ENCODE results near the gene AAMP. TPM values are rescaled to one million over a fixed set of nuclear protein-coding genes. Genes with fewer than 3 reads are reported as not detected.

The AAMP gene
- total RNA-seq, 6 experiments from 2014 or later: 71.6 to 91.3 (median 80.4) TPM

DNA sequence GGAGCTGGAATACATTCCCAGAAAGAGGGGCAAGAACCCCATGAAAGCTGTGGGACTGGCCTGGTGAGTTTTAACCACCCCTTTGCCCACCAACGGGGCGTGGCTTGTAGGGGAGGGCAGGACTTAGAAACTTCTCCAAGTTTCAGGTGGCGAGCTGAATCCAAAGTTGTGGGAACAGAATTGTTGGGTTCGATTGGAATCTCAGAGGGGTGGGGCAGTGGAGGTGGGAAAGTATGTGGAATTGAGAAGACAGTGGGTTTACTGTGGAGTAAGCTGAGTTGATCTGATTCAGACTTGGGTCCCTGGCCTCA, 1.5 kb upstream of the AAMP start:
- peaks cover 5% of the 10 kb centered on the region; the same call in 1 of the 2 replicates for H3K27me3 Mint-ChIP-seq (ENCODE audit: insufficient read depth)
- peaks cover 9% of the 10 kb centered on the region; the same call in 1 of the 2 replicates for H3K36me3 Mint-ChIP-seq (ENCODE audit: low read depth)
- H3K27ac Mint-ChIP-seq: peak overlapping the region; percentile 79
- peaks cover 35% of the 10 kb centered on the region for H3K4me1 Mint-ChIP-seq (ENCODE audit: low read depth)
- DNase-seq: no peak
- H3K4me3 Mint-ChIP-seq: peak overlapping the region; percentile 90
- TF ChIP-seq, protein P1, sequence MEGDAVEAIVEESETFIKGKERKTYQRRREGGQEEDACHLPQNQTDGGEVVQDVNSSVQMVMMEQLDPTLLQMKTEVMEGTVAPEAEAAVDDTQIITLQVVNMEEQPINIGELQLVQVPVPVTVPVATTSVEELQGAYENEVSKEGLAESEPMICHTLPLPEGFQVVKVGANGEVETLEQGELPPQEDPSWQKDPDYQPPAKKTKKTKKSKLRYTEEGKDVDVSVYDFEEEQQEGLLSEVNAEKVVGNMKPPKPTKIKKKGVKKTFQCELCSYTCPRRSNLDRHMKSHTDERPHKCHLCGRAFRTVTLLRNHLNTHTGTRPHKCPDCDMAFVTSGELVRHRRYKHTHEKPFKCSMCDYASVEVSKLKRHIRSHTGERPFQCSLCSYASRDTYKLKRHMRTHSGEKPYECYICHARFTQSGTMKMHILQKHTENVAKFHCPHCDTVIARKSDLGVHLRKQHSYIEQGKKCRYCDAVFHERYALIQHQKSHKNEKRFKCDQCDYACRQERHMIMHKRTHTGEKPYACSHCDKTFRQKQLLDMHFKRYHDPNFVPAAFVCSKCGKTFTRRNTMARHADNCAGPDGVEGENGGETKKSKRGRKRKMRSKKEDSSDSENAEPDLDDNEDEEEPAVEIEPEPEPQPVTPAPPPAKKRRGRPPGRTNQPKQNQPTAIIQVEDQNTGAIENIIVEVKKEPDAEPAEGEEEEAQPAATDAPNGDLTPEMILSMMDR (IDR thresholded peaks at IDR 0.05): no peak
- no peaks in the 10 kb centered on the region for H3K9me3 Mint-ChIP-seq

DNA sequence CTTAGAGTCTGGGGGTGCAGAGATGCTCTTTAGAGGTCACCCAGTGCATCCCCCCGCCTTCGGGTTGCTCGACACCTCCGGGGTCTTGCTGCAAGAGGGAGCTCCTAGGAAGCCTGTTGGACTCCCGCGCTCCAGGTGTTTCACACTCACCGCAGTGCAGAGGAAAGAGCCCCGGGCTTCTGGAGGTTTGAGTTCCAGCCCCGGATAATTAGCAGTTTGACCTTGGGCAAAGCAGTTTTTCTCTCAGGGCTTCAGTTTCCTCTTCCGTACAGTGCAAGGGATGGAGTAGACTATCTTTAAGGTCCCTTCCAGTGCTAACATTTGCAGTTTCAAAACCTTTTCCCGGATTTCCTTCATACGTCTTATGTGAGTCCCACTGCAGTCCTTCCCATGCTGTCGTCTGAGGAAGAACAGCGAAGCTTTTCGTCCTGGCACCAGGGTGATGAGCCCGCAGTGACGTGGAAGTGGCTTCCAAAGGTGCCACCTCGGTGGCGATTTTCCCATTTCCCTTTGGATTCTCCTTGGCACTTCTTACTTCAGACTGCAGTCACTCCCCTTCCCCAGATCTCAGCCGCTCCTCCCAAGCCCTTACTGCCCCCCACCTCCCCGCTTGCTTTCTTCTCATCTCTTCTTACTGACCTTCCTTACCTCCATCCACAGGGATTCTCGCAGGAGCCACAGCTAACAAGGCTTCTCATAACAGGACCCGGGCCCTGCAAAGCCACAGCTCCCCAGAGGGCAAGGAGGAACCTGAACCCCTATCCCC, 967 bp upstream of the AAMP start:
- H3K4me3 Mint-ChIP-seq: peak overlapping the region; percentile 90
- H3K9me3 Mint-ChIP-seq: no peaks in the 10 kb centered on the region
- peaks cover 11% of the 10 kb centered on the region; the same call in 1 of the 2 replicates for H3K36me3 Mint-ChIP-seq (ENCODE audit: low read depth)
- H3K4me1 Mint-ChIP-seq (ENCODE audit: low read depth): peaks cover 35% of the 10 kb centered on the region
- DNase-seq: peak; percentile 30
- TF ChIP-seq, protein P1 (IDR thresholded peaks at IDR 0.05): no peak
- H3K27me3 Mint-ChIP-seq (ENCODE audit: insufficient read depth): peaks cover 5% of the 10 kb centered on the region; the same call in 1 of the 2 replicates
- H3K27ac Mint-ChIP-seq: peak overlapping the region; percentile 79

DNA sequence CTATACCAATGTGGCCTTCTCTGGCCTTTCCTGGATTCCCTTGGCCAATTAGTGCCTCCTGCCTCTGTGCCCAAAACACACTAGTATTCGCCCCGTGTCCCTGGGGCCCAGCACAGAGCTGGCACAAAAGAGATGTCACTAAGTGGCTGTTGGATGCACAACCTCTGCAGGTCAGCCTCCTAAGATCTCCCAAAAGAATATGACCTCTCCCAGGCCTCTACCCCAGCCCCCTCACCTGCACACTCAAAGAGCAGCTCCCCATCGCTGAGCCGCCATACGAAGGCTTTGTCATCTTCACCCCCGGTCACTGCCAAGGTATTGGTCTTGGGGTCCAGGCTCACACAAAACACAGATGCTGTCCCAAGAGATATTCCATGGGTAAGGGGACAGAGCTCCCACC, 2.7 kb downstream of the AAMP start:
- peak overlapping the region; percentile 36; the same call in 1 of the 2 replicates for H3K27ac Mint-ChIP-seq
- TF ChIP-seq, protein P1 (IDR thresholded peaks at IDR 0.05): no peak
- no peak for DNase-seq
- peaks cover 5% of the 10 kb centered on the region; the same call in 1 of the 2 replicates for H3K27me3 Mint-ChIP-seq (ENCODE audit: insufficient read depth)
- no peak overlapping the region for H3K4me3 Mint-ChIP-seq
- peaks cover 21% of the 10 kb centered on the region for H3K4me1 Mint-ChIP-seq (ENCODE audit: low read depth)
- peaks cover 16% of the 10 kb centered on the region for H3K36me3 Mint-ChIP-seq (ENCODE audit: low read depth)
- no peaks in the 10 kb centered on the region for H3K9me3 Mint-ChIP-seq

DNA sequence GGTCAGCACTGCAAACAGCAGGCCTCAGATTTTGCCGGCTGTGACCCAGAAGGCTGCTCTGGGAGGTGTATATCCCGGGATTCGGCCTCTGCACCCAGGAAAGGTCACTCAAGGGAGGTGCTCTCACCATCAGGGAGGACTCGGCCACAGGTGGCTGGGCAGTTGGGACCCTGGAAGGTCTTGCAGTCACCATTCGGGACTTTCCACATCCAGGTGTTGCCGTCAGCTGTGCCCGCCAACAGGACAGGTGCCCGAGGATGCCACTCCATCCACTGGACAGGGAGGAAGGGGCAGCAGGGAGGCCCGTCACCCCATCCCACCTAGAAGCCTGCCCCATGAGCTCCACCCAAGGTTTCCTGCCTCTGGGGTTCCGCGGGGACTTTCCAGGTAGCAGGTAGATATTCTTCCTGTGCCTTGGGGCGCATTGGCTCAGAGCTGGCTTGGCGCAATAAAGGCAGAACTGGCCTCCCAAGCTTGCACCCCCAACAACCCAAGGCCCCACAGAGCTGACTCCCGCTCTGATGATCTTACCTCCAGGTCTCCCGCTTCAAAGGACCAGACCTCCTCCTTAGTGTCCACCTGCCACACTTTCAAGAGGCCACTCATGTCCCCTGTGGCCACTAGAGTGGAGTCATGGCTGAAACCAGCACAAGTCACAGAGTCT, 3.5 kb downstream of the AAMP start:
- no peak for DNase-seq
- Mint-ChIP-seq H3K9me3 (no peaks in the 10 kb centered on the region), H3K27ac (no peak overlapping the region), H3K36me3 (ENCODE audit: low read depth) (peaks cover 16% of the 10 kb centered on the region), H3K4me1 (ENCODE audit: low read depth) (peaks cover 13% of the 10 kb centered on the region), H3K4me3 (no peak overlapping the region), H3K27me3 (ENCODE audit: insufficient read depth) (peaks cover 3% of the 10 kb centered on the region; the same call in 1 of the 2 replicates)
- TF ChIP-seq, protein P1 (IDR thresholded peaks at IDR 0.05): no peak

DNA sequence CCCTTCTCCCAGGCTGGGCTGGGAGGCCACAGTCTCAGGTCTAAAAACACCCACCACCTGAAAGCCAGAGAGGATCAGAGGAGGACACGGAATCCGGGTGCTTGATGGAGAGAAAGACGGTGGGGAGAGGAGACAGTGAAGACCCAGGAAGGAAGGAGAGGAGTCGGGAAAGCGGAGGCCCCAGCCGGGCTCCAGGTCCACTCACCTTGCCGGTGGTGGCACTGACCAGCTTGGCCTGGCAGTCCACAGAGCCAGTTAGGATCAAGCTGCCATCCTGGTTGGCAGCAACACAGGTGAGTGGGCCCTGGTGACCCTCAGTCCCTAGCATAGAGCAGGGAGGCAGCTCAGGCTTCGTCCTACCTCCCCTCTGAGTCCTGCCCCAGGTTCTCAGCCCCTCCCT, 4.3 kb downstream of the AAMP start:
- no peak overlapping the region for H3K27ac Mint-ChIP-seq
- peaks cover 7% of the 10 kb centered on the region for H3K4me1 Mint-ChIP-seq (ENCODE audit: low read depth)
- H3K27me3 Mint-ChIP-seq (ENCODE audit: insufficient read depth): peaks cover 3% of the 10 kb centered on the region; the same call in 1 of the 2 replicates
- H3K36me3 Mint-ChIP-seq (ENCODE audit: low read depth): peaks cover 16% of the 10 kb centered on the region
- DNase-seq: no peak
- no peaks in the 10 kb centered on the region for H3K9me3 Mint-ChIP-seq
- no peak overlapping the region for H3K4me3 Mint-ChIP-seq
- TF ChIP-seq, protein P1 (IDR thresholded peaks at IDR 0.05): no peak

Measured in HFFc6 (cell line).